ENCODE results near the gene ALLC. TPM values are rescaled to one million over a fixed set of nuclear protein-coding genes. Genes with fewer than 3 reads are reported as not detected.

ALLC gene
- total and polyA plus RNA-seq, 9 of the 15 experiments (the other 6 are each of a cell fraction or from before 2014, with no cell fraction given) = not detected

DNA sequence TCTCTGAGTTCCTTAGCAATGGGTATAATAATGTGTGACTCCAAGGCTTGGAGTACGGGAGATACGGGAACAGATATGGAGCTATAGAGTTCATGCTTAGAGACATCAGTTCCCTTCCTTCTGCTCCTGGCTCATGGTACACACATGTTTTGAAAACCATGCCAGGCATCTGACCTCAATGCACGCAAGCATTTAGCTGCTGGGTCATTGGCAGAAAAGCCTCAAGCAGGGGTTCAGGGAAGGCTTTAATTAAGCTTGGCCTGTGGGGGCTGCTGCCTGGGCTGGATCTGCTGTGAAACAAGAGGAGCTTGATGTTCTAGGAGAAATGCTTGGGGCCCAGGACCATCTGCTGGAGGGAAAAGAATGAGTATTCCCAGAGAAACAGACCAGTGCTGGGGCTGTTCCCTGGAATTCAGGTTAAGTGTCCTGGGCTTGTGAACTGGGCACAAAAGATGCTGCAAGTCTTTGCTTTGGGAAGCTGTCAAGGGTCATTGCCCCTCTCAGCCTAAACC lies 3.2 kb downstream of the ALLC start:
- no peak for ATAC-seq
- H3K36me3 ChIP-seq (ENCODE audit: control insufficient read depth, insufficient read depth, low read length) = no peaks in the 10 kb centered on the region
- in situ Hi-C loops (cut with MboI) = loop anchor here (25.0 kb wide), 1 partner anchor 1549 kb away; no protein-coding TSS in a partner anchor
- ChIA-PET POLR2A (interaction anchor here (0.7 kb wide), 2 partner anchors 38 to 284 kb away, joined by 3 read pairs; partner anchors contain the start of gene EIPR1), CTCF (ENCODE audit: low intra/inter-chr PET ratio) (no interaction called here)
- peaks cover 0 to 2% of the 10 kb centered on the region in 2 experiments; a peak in 1 of 5 replicates for H3K4me1 ChIP-seq (replicated peaks in 1 of 2; ENCODE audit: control insufficient read depth in 2 of 2, insufficient read depth in 2 of 2, low read length in 2 of 2)
- no peaks in the 10 kb centered on the region for H3K9me1 ChIP-seq (ENCODE audit: control insufficient read depth, insufficient read depth, low read length)
- H3K9me3 ChIP-seq (replicated peaks; ENCODE audit: control insufficient read depth, insufficient read depth, low read depth, low read length) = no peaks in the 10 kb centered on the region
- WGBS (ENCODE audit: insufficient coverage, low coverage, missing lambda C conversion rate) = 19% methylated on average over 3 of the region's 3 CpGs
- H3K9ac ChIP-seq (ENCODE audit: insufficient read depth in 1 of 2, low read depth in 2 of 2, low read length in 2 of 2) = no peak overlapping the region
- no TSS peak for BruUV-seq (replicated peaks)
- no peak for DNase-seq (ENCODE audit: extremely low read depth in 1 of 4, low spot score in 3 of 4)
- no peak overlapping the region for H3K4me2 ChIP-seq (ENCODE audit: insufficient read depth, low read length)
- H3K4me3 ChIP-seq = no peak overlapping the region
- H4K20me1 ChIP-seq (replicated peaks; ENCODE audit: control insufficient read depth, insufficient read depth, low read length) = no peaks in the 10 kb centered on the region
- H2AFZ ChIP-seq (ENCODE audit: low read depth, low read length) = no peak overlapping the region
- peaks cover 10 to 20% of the 10 kb centered on the region in 2 experiments; a peak in 4 of 5 replicates for H3K27me3 ChIP-seq (ENCODE audit: control insufficient read depth in 2 of 2, insufficient read depth in 2 of 2, low read length in 2 of 2)
- H3K27ac ChIP-seq (ENCODE audit: extremely low read depth, low read depth, low read length) = no peak overlapping the region
- no peaks in the 10 kb centered on the region for H3K79me2 ChIP-seq (ENCODE audit: control insufficient read depth, insufficient read depth, low read length)
- FAIRE-seq = no peak
- intact Hi-C loops (cut with micrococcal nuclease) = no loop called here
- no peak for TF ChIP-seq ZNF12 (CRISPR knock-in tag; IDR thresholded peaks at IDR 0.05)
- TF ChIP-seq, protein P1, sequence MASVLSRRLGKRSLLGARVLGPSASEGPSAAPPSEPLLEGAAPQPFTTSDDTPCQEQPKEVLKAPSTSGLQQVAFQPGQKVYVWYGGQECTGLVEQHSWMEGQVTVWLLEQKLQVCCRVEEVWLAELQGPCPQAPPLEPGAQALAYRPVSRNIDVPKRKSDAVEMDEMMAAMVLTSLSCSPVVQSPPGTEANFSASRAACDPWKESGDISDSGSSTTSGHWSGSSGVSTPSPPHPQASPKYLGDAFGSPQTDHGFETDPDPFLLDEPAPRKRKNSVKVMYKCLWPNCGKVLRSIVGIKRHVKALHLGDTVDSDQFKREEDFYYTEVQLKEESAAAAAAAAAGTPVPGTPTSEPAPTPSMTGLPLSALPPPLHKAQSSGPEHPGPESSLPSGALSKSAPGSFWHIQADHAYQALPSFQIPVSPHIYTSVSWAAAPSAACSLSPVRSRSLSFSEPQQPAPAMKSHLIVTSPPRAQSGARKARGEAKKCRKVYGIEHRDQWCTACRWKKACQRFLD (CRISPR knock-in tag; IDR thresholded peaks at IDR 0.05) = no peak
- no peak for TF ChIP-seq TAF7 (tag; IDR thresholded peaks at IDR 0.05)
- TF ChIP-seq SREBF1 (IDR thresholded peaks at IDR 0.05; ENCODE audit: borderline replicate concordance, low read depth, low read length) = no peak
- no peak for TF ChIP-seq NKRF (IDR thresholded peaks at IDR 0.05; ENCODE audit: borderline replicate concordance)
- TF ChIP-seq ARID3A (IDR thresholded peaks at IDR 0.05; ENCODE audit: borderline replicate concordance, low read depth, low read length) = no peak
- no peak for TF ChIP-seq MIER1 (IDR thresholded peaks at IDR 0.05; ENCODE audit: low read depth)
- TF ChIP-seq, protein P2, sequence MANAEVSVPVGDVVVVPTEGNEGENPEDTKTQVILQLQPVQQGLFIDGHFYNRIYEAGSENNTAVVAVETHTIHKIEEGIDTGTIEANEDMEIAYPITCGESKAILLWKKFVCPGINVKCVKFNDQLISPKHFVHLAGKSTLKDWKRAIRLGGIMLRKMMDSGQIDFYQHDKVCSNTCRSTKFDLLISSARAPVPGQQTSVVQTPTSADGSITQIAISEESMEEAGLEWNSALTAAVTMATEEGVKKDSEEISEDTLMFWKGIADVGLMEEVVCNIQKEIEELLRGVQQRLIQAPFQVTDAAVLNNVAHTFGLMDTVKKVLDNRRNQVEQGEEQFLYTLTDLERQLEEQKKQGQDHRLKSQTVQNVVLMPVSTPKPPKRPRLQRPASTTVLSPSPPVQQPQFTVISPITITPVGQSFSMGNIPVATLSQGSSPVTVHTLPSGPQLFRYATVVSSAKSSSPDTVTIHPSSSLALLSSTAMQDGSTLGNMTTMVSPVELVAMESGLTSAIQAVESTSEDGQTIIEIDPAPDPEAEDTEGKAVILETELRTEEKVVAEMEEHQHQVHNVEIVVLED (CRISPR knock-in tag; IDR thresholded peaks at IDR 0.05) = no peak
- TF ChIP-seq, protein P3, sequence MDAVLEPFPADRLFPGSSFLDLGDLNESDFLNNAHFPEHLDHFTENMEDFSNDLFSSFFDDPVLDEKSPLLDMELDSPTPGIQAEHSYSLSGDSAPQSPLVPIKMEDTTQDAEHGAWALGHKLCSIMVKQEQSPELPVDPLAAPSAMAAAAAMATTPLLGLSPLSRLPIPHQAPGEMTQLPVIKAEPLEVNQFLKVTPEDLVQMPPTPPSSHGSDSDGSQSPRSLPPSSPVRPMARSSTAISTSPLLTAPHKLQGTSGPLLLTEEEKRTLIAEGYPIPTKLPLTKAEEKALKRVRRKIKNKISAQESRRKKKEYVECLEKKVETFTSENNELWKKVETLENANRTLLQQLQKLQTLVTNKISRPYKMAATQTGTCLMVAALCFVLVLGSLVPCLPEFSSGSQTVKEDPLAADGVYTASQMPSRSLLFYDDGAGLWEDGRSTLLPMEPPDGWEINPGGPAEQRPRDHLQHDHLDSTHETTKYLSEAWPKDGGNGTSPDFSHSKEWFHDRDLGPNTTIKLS (IDR thresholded peaks at IDR 0.05; ENCODE audit: borderline replicate concordance, low read depth) = no peak
- TF ChIP-seq ZNF184 (CRISPR knock-in tag; IDR thresholded peaks at IDR 0.05) = no peak
- no peak for TF ChIP-seq C11orf30 (IDR thresholded peaks at IDR 0.05; ENCODE audit: low read depth)
- TF ChIP-seq, protein P4, sequence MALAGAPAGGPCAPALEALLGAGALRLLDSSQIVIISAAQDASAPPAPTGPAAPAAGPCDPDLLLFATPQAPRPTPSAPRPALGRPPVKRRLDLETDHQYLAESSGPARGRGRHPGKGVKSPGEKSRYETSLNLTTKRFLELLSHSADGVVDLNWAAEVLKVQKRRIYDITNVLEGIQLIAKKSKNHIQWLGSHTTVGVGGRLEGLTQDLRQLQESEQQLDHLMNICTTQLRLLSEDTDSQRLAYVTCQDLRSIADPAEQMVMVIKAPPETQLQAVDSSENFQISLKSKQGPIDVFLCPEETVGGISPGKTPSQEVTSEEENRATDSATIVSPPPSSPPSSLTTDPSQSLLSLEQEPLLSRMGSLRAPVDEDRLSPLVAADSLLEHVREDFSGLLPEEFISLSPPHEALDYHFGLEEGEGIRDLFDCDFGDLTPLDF (CRISPR knock-in tag; IDR thresholded peaks at IDR 0.05) = no peak

Data from K562 (cell line).